Mesenchymal stem cell (in vitro differentiated cells and primary cell): ENCODE results near the gene CMTM7.

Experiments
- DNase-seq: peaks from one replicate; pipeline ENCODE4 v3.0.0-alpha.2; 2013
- H2AFZ ChIP-seq: one replicate; pipeline ENCODE4 v1.6.1; 2013; ENCODE audit warnings: low read depth, mild to moderate bottlenecking, control low read depth, inconsistent platforms, low read length, moderate library complexity
- H2AK5ac ChIP-seq: 2 replicates; pipeline ENCODE4 v1.6.1; 2013; ENCODE audit warnings: low read length, moderate library complexity, mild to moderate bottlenecking, inconsistent platforms; ENCODE audit not compliant: severe bottlenecking
- H2BK120ac ChIP-seq: one replicate; pipeline ENCODE4 v1.6.1; 2013; ENCODE audit warnings: low read depth, mild to moderate bottlenecking, inconsistent platforms, low read length, moderate library complexity
- H2BK12ac ChIP-seq, 2 experiments: one replicate each; pipeline ENCODE4 v1.6.1; 2013; ENCODE audit warnings: inconsistent platforms in 2 of 2, low read length in 2 of 2, mild to moderate bottlenecking in 2 of 2, moderate library complexity in 2 of 2, control low read depth in 1 of 2
- H2BK15ac ChIP-seq: one replicate; pipeline ENCODE4 v1.6.1; 2013; ENCODE audit warnings: mild to moderate bottlenecking, low read depth, inconsistent platforms; ENCODE audit not compliant: poor library complexity, severe bottlenecking
- H2BK5ac ChIP-seq: 2 replicates; pipeline ENCODE4 v1.6.1; 2013; ENCODE audit warnings: low read depth, mild to moderate bottlenecking, low read length, control low read depth, inconsistent platforms; ENCODE audit not compliant: poor library complexity, severe bottlenecking
- H3K14ac ChIP-seq, 2 experiments: one replicate each; pipeline ENCODE4 v1.6.1; 2013; ENCODE audit warnings: inconsistent platforms in 2 of 2, low read length in 2 of 2, control low read depth in 1 of 2, mild to moderate bottlenecking in 1 of 2, moderate library complexity in 1 of 2
- H3K18ac ChIP-seq, 2 experiments: one replicate each; pipeline ENCODE4 v1.6.1; 2013; ENCODE audit warnings: inconsistent platforms in 2 of 2, low read length in 2 of 2, control low read depth in 1 of 2, low read depth in 1 of 2, mild to moderate bottlenecking in 1 of 2
- H3K23ac ChIP-seq, 2 experiments: one replicate each; pipeline ENCODE4 v1.6.1; 2013; ENCODE audit warnings: inconsistent platforms in 2 of 2, low read length in 2 of 2, mild to moderate bottlenecking in 2 of 2, moderate library complexity in 2 of 2, control low read depth in 1 of 2
- H3K27ac ChIP-seq: 2 replicates; pipeline ENCODE4 v1.5.1; 2013; ENCODE audit warnings: mild to moderate bottlenecking, moderate library complexity, low read length, control low read depth, inconsistent platforms; ENCODE audit not compliant: poor library complexity, severe bottlenecking
- H3K27me3 ChIP-seq, 2 experiments: 2 replicates each; pipeline versions ENCODE4 v1.6.1 to v1.7.0; 2013; ENCODE audit warnings: low read length in 2 of 2, mild to moderate bottlenecking in 2 of 2, moderate library complexity in 2 of 2, control low read depth in 1 of 2, inconsistent platforms in 1 of 2; ENCODE audit not compliant: control insufficient read depth in 1 of 2, insufficient read depth in 1 of 2
- H3K36me3 ChIP-seq, 2 experiments: 2 replicates each; pipeline versions ENCODE4 v1.6.1 to v1.7.0; 2013; ENCODE audit warnings: low read length in 2 of 2, control low read depth in 1 of 2, inconsistent platforms in 1 of 2, low read depth in 1 of 2, mild to moderate bottlenecking in 1 of 2; ENCODE audit not compliant: insufficient read depth in 2 of 2, control insufficient read depth in 1 of 2
- H3K4ac ChIP-seq, 2 experiments: one replicate each; pipeline ENCODE4 v1.6.1; 2013; ENCODE audit warnings: inconsistent platforms in 2 of 2, low read length in 2 of 2, mild to moderate bottlenecking in 2 of 2, moderate library complexity in 2 of 2, control low read depth in 1 of 2, low read depth in 1 of 2
- H3K4me1 ChIP-seq: 2 replicates; pipeline ENCODE4 v1.6.1; 2013; ENCODE audit warnings: low read depth, low read length, control low read depth; ENCODE audit not compliant: control insufficient read depth, insufficient read depth
- H3K4me2 ChIP-seq: 2 replicates; pipeline ENCODE4 v1.6.1; 2013; ENCODE audit warnings: low read length, mild to moderate bottlenecking, inconsistent platforms; ENCODE audit not compliant: poor library complexity, severe bottlenecking
- H3K4me3 ChIP-seq, 2 experiments: 2 replicates each; pipeline versions ENCODE4 v1.5.1 to v1.7.0; 2013; ENCODE audit warnings: low read length in 2 of 2, mild to moderate bottlenecking in 2 of 2, control low read depth in 1 of 2, low read depth in 1 of 2; ENCODE audit not compliant: insufficient read depth in 1 of 2
- H3K79me1 ChIP-seq: replicated peaks from 2 replicates; pipeline ENCODE4 v1.6.1; 2013; ENCODE audit warnings: mild to moderate bottlenecking, control low read depth, low read length, inconsistent platforms; ENCODE audit not compliant: poor library complexity, severe bottlenecking
- H3K9ac ChIP-seq: 2 replicates; pipeline ENCODE4 v1.7.0; 2013; ENCODE audit warnings: mild to moderate bottlenecking, low read length, moderate library complexity
- H3K9me3 ChIP-seq: 2 replicates; pipeline ENCODE4 v1.7.0; 2013; ENCODE audit warnings: mild to moderate bottlenecking, low read length; ENCODE audit not compliant: control insufficient read depth
- H4K8ac ChIP-seq: one replicate; pipeline ENCODE4 v1.6.1; 2013; ENCODE audit warnings: inconsistent platforms, mild to moderate bottlenecking, low read length, moderate library complexity
- H4K91ac ChIP-seq: one replicate; pipeline ENCODE4 v1.6.1; 2013; ENCODE audit warnings: mild to moderate bottlenecking, low read length, inconsistent platforms
- WGBS: methylation state at CpG from one replicate; pipeline ENCODE4 v1.1.7; 2013; ENCODE audit warnings: mixed read lengths; 5-methylcytosine and 5-hydroxymethylcytosine counted together

CMTM7 gene

DNA sequence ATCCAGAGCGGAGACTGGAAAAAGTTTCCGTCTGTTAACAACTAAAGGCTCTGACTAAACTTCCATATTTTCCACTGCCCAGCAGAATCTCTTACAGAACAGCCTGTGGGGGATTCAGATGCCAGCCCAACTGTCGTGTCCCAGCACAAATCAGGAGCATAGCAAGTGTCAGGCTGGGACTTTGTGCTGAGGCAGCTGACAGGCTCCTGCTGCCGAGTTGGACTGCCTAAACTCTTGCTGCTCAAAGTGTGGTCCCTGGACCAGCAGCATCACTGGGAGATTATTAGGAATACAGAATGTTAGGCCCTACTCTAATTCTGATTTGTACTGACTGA is 31.2 kb upstream of the CMTM7 start:
- no peak overlapping the region for H3K9ac ChIP-seq
- H2BK120ac ChIP-seq: no peak overlapping the region
- no peaks in the 10 kb centered on the region for H3K9me3 ChIP-seq
- WGBS: 76% methylated on average over 4 of the region's 4 CpGs
- no peak overlapping the region for H2BK12ac ChIP-seq
- no peak overlapping the region for H3K4me3 ChIP-seq
- no peak overlapping the region for H2AK5ac ChIP-seq
- no peak overlapping the region for H2BK5ac ChIP-seq
- peaks cover 6% of the 10 kb centered on the region for H3K4me1 ChIP-seq
- no peaks in the 10 kb centered on the region for H3K36me3 ChIP-seq
- H3K4ac ChIP-seq: no peak overlapping the region
- no peak overlapping the region for H3K4me2 ChIP-seq
- H2AFZ ChIP-seq: no peak overlapping the region
- peaks cover 0 to 19% of the 10 kb centered on the region in 2 experiments for H3K27me3 ChIP-seq
- H3K14ac ChIP-seq: no peak overlapping the region
- H3K79me1 ChIP-seq: peaks cover 1% of the 10 kb centered on the region
- H3K18ac ChIP-seq: no peak overlapping the region
- H3K27ac ChIP-seq: peak overlapping the region; percentile 8
- no peak overlapping the region for H4K91ac ChIP-seq
- no peak overlapping the region for H2BK15ac ChIP-seq
- DNase-seq: no peak
- no peak overlapping the region for H3K23ac ChIP-seq
- no peak overlapping the region for H4K8ac ChIP-seq

DNA sequence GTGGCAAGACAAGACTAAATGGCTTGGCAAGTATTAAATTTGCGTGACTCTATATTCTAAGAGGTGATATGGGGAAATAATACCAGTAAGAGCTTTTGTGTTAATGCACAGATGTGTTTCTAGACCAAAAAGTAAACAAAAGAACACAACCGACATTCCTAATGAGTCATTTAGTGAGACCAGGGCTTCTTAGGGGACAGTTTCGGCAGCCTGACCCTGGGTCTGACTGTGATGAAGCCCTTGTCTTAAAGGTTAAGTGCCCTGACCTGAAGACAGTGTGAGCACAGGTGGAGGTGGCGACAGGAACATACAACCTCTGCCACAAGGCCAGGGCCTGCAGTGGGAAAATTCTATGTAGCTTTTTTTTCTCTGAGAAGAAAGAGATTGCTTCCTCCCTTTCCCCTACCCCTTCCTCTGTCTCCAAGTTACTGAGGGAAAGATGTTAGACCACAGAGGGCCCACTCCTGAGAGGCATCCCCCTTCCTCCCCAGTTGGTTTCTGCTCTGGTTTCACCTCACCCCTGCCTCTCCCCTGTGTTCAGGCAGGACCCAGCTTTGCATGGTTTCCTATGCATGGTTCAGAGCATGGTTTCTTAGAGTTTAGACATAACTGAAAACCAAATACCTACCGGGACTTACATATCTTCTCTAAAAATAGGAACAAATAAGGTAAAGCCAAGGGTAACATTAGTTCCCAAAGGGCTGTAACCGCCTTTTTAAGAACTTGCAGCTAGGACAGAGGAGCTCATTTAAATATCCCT is 24.8 kb upstream of the CMTM7 start:
- H3K27me3 ChIP-seq: peaks cover 0 to 7% of the 10 kb centered on the region in 2 experiments
- H2BK15ac ChIP-seq: no peak overlapping the region
- peaks cover 5% of the 10 kb centered on the region for H3K4me1 ChIP-seq
- H2BK120ac ChIP-seq: no peak overlapping the region
- H3K79me1 ChIP-seq: peaks cover 1% of the 10 kb centered on the region
- H3K23ac ChIP-seq: no peak overlapping the region
- no peak overlapping the region for H3K9ac ChIP-seq
- H4K91ac ChIP-seq: no peak overlapping the region
- no peak overlapping the region for H2AFZ ChIP-seq
- H3K36me3 ChIP-seq: peaks cover 0 to 6% of the 10 kb centered on the region in 2 experiments
- no peak overlapping the region for H3K4ac ChIP-seq
- H3K4me3 ChIP-seq: no peak overlapping the region
- H3K9me3 ChIP-seq: no peaks in the 10 kb centered on the region
- H3K14ac ChIP-seq: no peak overlapping the region
- no peak overlapping the region for H3K27ac ChIP-seq
- H4K8ac ChIP-seq: no peak overlapping the region
- WGBS: 23% methylated on average over 5 of the region's 6 CpGs
- H2AK5ac ChIP-seq: no peak overlapping the region
- H3K4me2 ChIP-seq: no peak overlapping the region
- DNase-seq: peak; percentile 72
- H2BK12ac ChIP-seq: no peak overlapping the region
- no peak overlapping the region for H2BK5ac ChIP-seq
- no peak overlapping the region for H3K18ac ChIP-seq

GRCh38 chr3:32367442-32367841 is 24.2 kb upstream of the CMTM7 start:
- Histone ChIP-seq H2BK120ac (no peak overlapping the region), H3K27me3 (peaks cover 0 to 7% of the 10 kb centered on the region in 2 experiments), H3K36me3 (peaks cover 0 to 7% of the 10 kb centered on the region in 2 experiments), H3K23ac (no peak overlapping the region), H3K4ac (no peak overlapping the region), H3K79me1 (peaks cover 1% of the 10 kb centered on the region), H3K18ac (no peak overlapping the region), H3K14ac (peak overlapping the region in 1 of 2 experiments; percentile 44), H2AFZ (no peak overlapping the region), H3K27ac (no peak overlapping the region), H3K4me1 (peaks cover 5% of the 10 kb centered on the region), H2BK5ac (no peak overlapping the region), H4K8ac (no peak overlapping the region), H2BK15ac (no peak overlapping the region), H2BK12ac (peak overlapping the region in 1 of 2 experiments; percentile 59), H3K9me3 (no peaks in the 10 kb centered on the region), H4K91ac (peak overlapping the region; percentile 52), H3K4me2 (no peak overlapping the region), H3K4me3 (no peak overlapping the region), H2AK5ac (no peak overlapping the region), H3K9ac (no peak overlapping the region)
- DNase-seq: no peak
- 97% methylated on average over 10 of the region's 10 CpGs for WGBS

DNA sequence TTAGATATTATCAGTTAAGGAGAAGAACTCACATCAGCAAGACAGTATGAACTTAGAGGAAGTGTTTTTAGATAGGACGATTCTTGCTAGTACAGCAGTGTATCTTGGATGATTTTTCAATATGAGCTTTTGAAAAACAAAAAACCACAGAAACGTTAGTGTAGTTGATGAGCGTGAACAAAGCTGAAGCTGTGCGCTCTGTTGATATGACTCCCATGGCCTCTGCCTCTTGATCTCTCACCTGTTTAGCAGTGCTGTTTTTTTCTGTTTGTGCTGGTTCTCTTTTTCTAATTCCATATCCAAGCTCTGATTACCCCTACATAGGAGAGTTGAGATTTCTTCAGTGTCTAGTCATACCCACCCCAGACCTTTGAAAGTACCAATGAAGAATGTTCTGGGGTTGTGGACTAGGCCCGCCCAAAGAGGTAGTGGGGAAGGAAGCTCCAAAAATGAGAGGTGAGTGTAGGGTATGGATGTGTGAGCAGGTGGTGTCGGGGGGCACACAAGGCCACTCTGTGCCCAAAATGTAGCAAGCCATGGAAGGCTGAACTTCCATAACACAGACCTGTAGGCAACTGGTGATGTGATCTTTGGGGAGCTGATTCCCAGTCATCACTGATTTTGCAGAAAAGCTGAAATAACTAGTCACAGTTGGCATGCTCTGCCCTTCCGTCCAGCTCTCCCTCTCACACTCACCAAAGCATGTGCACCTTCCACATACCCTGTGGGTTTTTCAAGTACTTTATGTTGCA is 20.0 kb upstream of the CMTM7 start:
- no peaks in the 10 kb centered on the region for H3K9me3 ChIP-seq
- H3K14ac ChIP-seq: peak overlapping the region in 1 of 2 experiments; percentile 10
- no peak overlapping the region for H3K23ac ChIP-seq
- H3K27me3 ChIP-seq: no peaks in the 10 kb centered on the region
- H3K4ac ChIP-seq: no peak overlapping the region
- H3K79me1 ChIP-seq: peaks cover 1% of the 10 kb centered on the region
- H3K4me2 ChIP-seq: no peak overlapping the region
- no peak for DNase-seq
- H2BK5ac ChIP-seq: no peak overlapping the region
- H3K36me3 ChIP-seq: peaks cover 0 to 7% of the 10 kb centered on the region in 2 experiments
- no peak overlapping the region for H2BK120ac ChIP-seq
- H3K27ac ChIP-seq: no peak overlapping the region
- H2BK12ac ChIP-seq: no peak overlapping the region
- H2AK5ac ChIP-seq: no peak overlapping the region
- H3K4me1 ChIP-seq: peaks cover 3% of the 10 kb centered on the region
- no peak overlapping the region for H4K91ac ChIP-seq
- H4K8ac ChIP-seq: no peak overlapping the region
- no peak overlapping the region for H3K9ac ChIP-seq
- no peak overlapping the region for H2BK15ac ChIP-seq
- H3K18ac ChIP-seq: no peak overlapping the region
- WGBS: 94% methylated on average over 7 of the region's 7 CpGs
- H2AFZ ChIP-seq: no peak overlapping the region
- H3K4me3 ChIP-seq: no peak overlapping the region
